Ovary (tissue), 3 donors: Measurements from ENCODE around the gene RACGAP1.

ENCODE experiments used
- CTCF ChIP-seq, 3 donors: fragments of 450-650 bp in 2 of 3; fragments of 200-600 bp in 1 of 3; IDR thresholded peaks; one replicate each; pipeline versions ENCODE4 v1.5.1 to v1.8.0; 2016 to 2022; ENCODE audit warnings: antibody characterized with exemption in 3 of 3, mild to moderate bottlenecking in 1 of 3
- EP300 ChIP-seq: sonication (generic); formaldehyde crosslinking; IDR thresholded peaks from one replicate; pipeline ENCODE4 v1.6.1; 2017; ENCODE audit warnings: antibody characterized with exemption
- donor health status: DM: no; HTN: no; CAD: no.

GRCh38 chr12:49954863-49955830 lies 70.1 kb downstream of the RACGAP1 start:
- TF ChIP-seq CTCF (IDR thresholded peaks at IDR 0.05) = no peak
- no peak for TF ChIP-seq EP300
